IMR-90 (cell line): ENCODE results near the gene HMCES. TPM values are rescaled to one million over a fixed set of nuclear protein-coding genes. Genes with fewer than 3 reads are reported as not detected.

ENCODE experiments used
- ATAC-seq: fragments of 200-7000 bp; cut with Tn5 transposase; 2 replicates; pipeline ENCODE4 v1.9.1; 2020; ENCODE audit warnings: low read depth, mild to moderate bottlenecking, moderate library complexity
- BruUV-seq: library from RNA; stranded (reverse); fragments of 400-500 nt; replicated peaks from 2 replicates; lab custom pipeline; 2021; lab: Mats Ljungman, UMichigan
- CTCF ChIA-PET: fragments of 300-600 bp; formaldehyde crosslinking; extraction: SDS; loops from one replicate; lab custom pipeline; 2021; ENCODE audit warnings: antibody characterized with exemption; lab: Yijun Ruan, JAX
- POLR2A ChIA-PET: fragments of 300-600 bp; sonication (Branson Sonifier 250); formaldehyde crosslinking; loops from one replicate; lab custom pipeline; 2022; ENCODE audit warnings: antibody characterized with exemption; ENCODE audit not compliant: unreplicated experiment; lab: Charles Lee
- DNase-seq: peaks from one replicate; pipeline ENCODE4 v3.0.0; 2013
- H2AFZ ChIP-seq: replicated peaks from 2 replicates; pipeline ENCODE3; 2013; ENCODE audit warnings: low read length, mild to moderate bottlenecking; ENCODE audit not compliant: poor library complexity
- H2AK5ac ChIP-seq: 2 replicates; pipeline ENCODE4 v1.6.1; 2013; ENCODE audit warnings: low read depth, low read length, inconsistent platforms
- H2AK9ac ChIP-seq: replicated peaks from 2 replicates; pipeline ENCODE3; 2013; ENCODE audit warnings: mild to moderate bottlenecking, low read depth, low read length, moderate library complexity; ENCODE audit not compliant: poor library complexity
- H2BK120ac ChIP-seq: 2 replicates; pipeline ENCODE4 v1.6.1; 2013; ENCODE audit warnings: low read depth, low read length, inconsistent platforms
- H2BK15ac ChIP-seq: 3 replicates; pipeline ENCODE4 v1.6.1; 2013; ENCODE audit warnings: low read depth, low read length, inconsistent platforms
- H2BK20ac ChIP-seq: 2 replicates; pipeline ENCODE4 v1.6.1; 2013; ENCODE audit warnings: low read depth, mild to moderate bottlenecking, inconsistent platforms, low read length, moderate library complexity
- H2BK5ac ChIP-seq: 2 replicates; pipeline ENCODE4 v1.6.1; 2013; ENCODE audit warnings: mild to moderate bottlenecking, low read depth, low read length, inconsistent platforms; ENCODE audit not compliant: poor library complexity, severe bottlenecking
- H3K14ac ChIP-seq: replicated peaks from 2 replicates; pipeline ENCODE4 v1.6.1; 2013; ENCODE audit warnings: low read depth, low read length, inconsistent platforms
- H3K18ac ChIP-seq: 2 replicates; pipeline ENCODE4 v1.6.1; 2013; ENCODE audit warnings: low read depth, low read length, control low read depth
- H3K23ac ChIP-seq: 2 replicates; pipeline ENCODE4 v1.6.1; 2013; ENCODE audit warnings: low read depth, low read length, inconsistent platforms
- H3K27ac ChIP-seq: 2 replicates; pipeline ENCODE4 v1.5.1; 2013; ENCODE audit warnings: mild to moderate bottlenecking, control low read depth, low read length; ENCODE audit not compliant: insufficient read depth
- H3K27me3 ChIP-seq: 2 replicates; pipeline ENCODE4 v1.6.1; 2013; ENCODE audit warnings: low read length; ENCODE audit not compliant: control insufficient read depth, insufficient read depth
- H3K36me3 ChIP-seq: 2 replicates; pipeline ENCODE4 v1.6.1; 2013; ENCODE audit warnings: low read length, mixed read lengths; ENCODE audit not compliant: control insufficient read depth, insufficient read depth
- H3K4ac ChIP-seq: 2 replicates; pipeline ENCODE4 v1.6.1; 2013; ENCODE audit warnings: low read depth, low read length, inconsistent platforms
- H3K4me1 ChIP-seq: 2 replicates; pipeline ENCODE4 v1.6.1; 2013; ENCODE audit warnings: low read length, mixed read lengths; ENCODE audit not compliant: control insufficient read depth, insufficient read depth
- H3K4me2 ChIP-seq: 2 replicates; pipeline ENCODE4 v1.6.1; 2013; ENCODE audit warnings: low read depth, mild to moderate bottlenecking, control low read depth, low read length, moderate library complexity
- H3K4me3 ChIP-seq: 2 replicates; pipeline ENCODE4 v1.5.1; 2013; ENCODE audit warnings: low read depth, mild to moderate bottlenecking, control low read depth, low read length, moderate library complexity; ENCODE audit not compliant: insufficient read depth
- H3K56ac ChIP-seq: 2 replicates; pipeline ENCODE4 v1.6.1; 2013; ENCODE audit warnings: low read length, inconsistent platforms; ENCODE audit not compliant: insufficient read depth; ENCODE audit errors: extremely low read depth
- H3K79me1 ChIP-seq, 2 experiments: 2 replicates each; pipeline ENCODE4 v1.6.1; 2013; ENCODE audit warnings: low read length in 2 of 2, inconsistent platforms in 1 of 2, low read depth in 1 of 2
- H3K9ac ChIP-seq: 2 replicates; pipeline ENCODE4 v1.6.1; 2013; ENCODE audit warnings: low read depth, low read length, control low read depth
- H3K9me1 ChIP-seq: 2 replicates; pipeline ENCODE4 v1.6.1; 2013; ENCODE audit warnings: low read length, inconsistent platforms; ENCODE audit not compliant: insufficient read depth
- H3K9me3 ChIP-seq: 2 replicates; pipeline ENCODE4 v1.6.1; 2013; ENCODE audit warnings: low read length; ENCODE audit not compliant: control insufficient read depth, insufficient read depth
- H4K20me1 ChIP-seq: 2 replicates; pipeline ENCODE4 v1.6.1; 2013; ENCODE audit warnings: low read length, inconsistent platforms; ENCODE audit not compliant: insufficient read depth
- H4K5ac ChIP-seq: 2 replicates; pipeline ENCODE4 v1.6.1; 2013; ENCODE audit warnings: mild to moderate bottlenecking, low read depth, low read length, control low read depth
- H4K8ac ChIP-seq, 2 experiments: 2 replicates each; pipeline ENCODE4 v1.6.1; 2013; ENCODE audit warnings: low read depth in 2 of 2, low read length in 2 of 2, control low read depth in 1 of 2, inconsistent platforms in 1 of 2
- H4K91ac ChIP-seq: 2 replicates; pipeline ENCODE4 v1.6.1; 2013; ENCODE audit warnings: low read depth, low read length, inconsistent platforms; ENCODE audit not compliant: insufficient read depth
- BHLHE40 ChIP-seq: fragments of 150-350 bp; IDR thresholded peaks from 2 replicates; pipeline ENCODE4 v1.6.1; 2016; ENCODE audit warnings: mild to moderate bottlenecking, low read depth, low read length
- CEBPB ChIP-seq: IDR thresholded peaks from 2 replicates; pipeline ENCODE4 v1.6.1; 2012; ENCODE audit warnings: low read depth, low read length, improper control_type of control experiment
- CHD1 ChIP-seq: IDR thresholded peaks from 2 replicates; pipeline ENCODE4 v1.6.1; 2012; ENCODE audit warnings: low read depth, low read length, improper control_type of control experiment
- MAZ ChIP-seq: IDR thresholded peaks from 2 replicates; pipeline ENCODE4 v1.6.1; 2012; ENCODE audit warnings: low read depth, mild to moderate bottlenecking, low read length, improper control_type of control experiment, moderate library complexity, borderline replicate concordance
- RAD21 ChIP-seq: IDR thresholded peaks from 2 replicates; pipeline ENCODE4 v1.6.1; 2012; ENCODE audit warnings: low read length, improper control_type of control experiment
- RCOR1 ChIP-seq: IDR thresholded peaks from 2 replicates; pipeline ENCODE4 v1.6.1; 2012; ENCODE audit warnings: mild to moderate bottlenecking, low read length, improper control_type of control experiment; ENCODE audit not compliant: insufficient replicate concordance
- SMC3 ChIP-seq: fragments of 150-350 bp; IDR thresholded peaks from 2 replicates; pipeline ENCODE4 v1.6.1; 2016; ENCODE audit warnings: low read depth, mild to moderate bottlenecking, antibody characterized with exemption, low read length, moderate library complexity
- WGBS, 2 experiments: methylation state at CpG; one replicate each; pipeline versions ENCODE4 v1.1.5 to v1.1.7; 2013; ENCODE audit warnings: missing lambda C conversion rate in 2 of 2; ENCODE audit not compliant: insufficient read length in 1 of 2; ENCODE audit errors: extremely low coverage in 2 of 2; 5-methylcytosine and 5-hydroxymethylcytosine counted together
- dilution Hi-C: fragments of 300-500 bp; cut with HindIII; formaldehyde crosslinking; loops from one replicate; pipeline ENCODE4 v1.14.3; 2018; ENCODE audit warnings: low sequenced_read_pairs; ENCODE audit not compliant: unreplicated experiment
- in situ Hi-C: fragments of 300-500 bp; cut with MboI; formaldehyde crosslinking; loops from 3 replicates; pipeline ENCODE4 v1.14.3; 2019; ENCODE audit warnings: low sequenced_read_pairs, inconsistent platforms, mixed read lengths
- intact Hi-C: fragments of 100-400 bp; cut with micrococcal nuclease; formaldehyde crosslinking; loops from 2 replicates; pipeline ENCODE4 v1.10.0; 2022
- polyA plus RNA-seq, 3 experiments: library from polyadenylated mRNA; depleted of rRNA; stranded (reverse); fragments of >200 nt; gene quantifications; 2 replicates each; pipeline ENCODE4 v1.2.3, GENCODE V29; 2012; ENCODE audit warnings: low replicate concordance in 1 of 3
- total RNA-seq: library from RNA; depleted of rRNA; stranded (reverse); fragments of >200 nt; gene quantifications from 2 replicates; pipeline ENCODE4 v1.2.3, GENCODE V29; 2012
- TF ChIP-seq, protein P1 (sequence below): fragments of 150-350 bp; IDR thresholded peaks from 2 replicates; pipeline ENCODE4 v1.6.1; 2017; ENCODE audit warnings: mild to moderate bottlenecking, antibody characterized with exemption, low read length, low read depth
- TF ChIP-seq, protein P2 (sequence below): conservative IDR thresholded peaks from 2 replicates; pipeline ENCODE4 v1.5.1; 2012; ENCODE audit warnings: mild to moderate bottlenecking, low read depth, low read length, improper control_type of control experiment
- TF ChIP-seq, protein P3 (sequence below): fragments of 150-350 bp; IDR thresholded peaks from 2 replicates; pipeline ENCODE4 v1.6.1; 2016; ENCODE audit warnings: low read depth, mild to moderate bottlenecking, low read length, moderate library complexity, borderline replicate concordance

Gene HMCES
- total and polyA plus RNA-seq, 2 of the 4 experiments (the other 2 are of a cell fraction): 26.0 to 30.5 TPM

DNA sequence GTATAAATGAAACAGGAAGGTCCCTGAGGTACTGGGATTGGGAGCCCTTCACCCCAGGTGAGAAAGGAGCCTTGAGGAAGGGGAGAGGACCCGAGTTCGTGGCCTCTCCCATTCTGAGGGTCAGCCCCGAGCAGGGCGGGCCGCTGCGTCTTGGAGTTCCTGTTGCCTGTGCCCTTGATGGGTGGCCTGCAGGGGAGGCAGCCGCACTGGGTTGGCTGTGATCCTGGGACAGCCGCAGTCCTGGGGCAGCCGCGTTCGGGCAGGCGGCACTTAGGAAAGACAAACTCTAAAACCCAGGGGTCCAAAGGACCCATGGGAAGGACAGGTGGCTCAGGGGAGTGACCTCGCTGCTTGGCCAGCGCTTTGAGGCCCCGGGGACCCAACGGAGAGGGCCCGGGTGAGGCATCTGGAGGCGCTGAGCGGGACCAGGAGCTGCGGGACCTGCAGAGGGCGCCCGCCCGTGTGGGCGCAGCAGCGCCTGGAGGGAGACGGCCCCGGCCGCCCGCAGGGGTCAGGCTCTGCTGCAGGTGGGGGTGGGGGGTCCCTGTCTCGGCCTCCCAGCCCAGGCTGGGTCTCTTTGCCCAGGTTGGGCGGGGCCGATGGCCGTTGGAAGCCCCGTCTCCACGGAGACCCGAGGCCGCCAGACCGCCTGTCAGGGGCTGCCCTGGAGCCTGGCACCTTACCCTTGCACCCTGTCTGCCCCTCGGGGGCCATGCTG, 65.1 kb downstream of the HMCES start:
- Histone ChIP-seq H3K36me3 (no peaks in the 10 kb centered on the region), H2BK120ac (no peak overlapping the region), H3K27ac (no peak overlapping the region), H3K4me2 (peak overlapping the region; percentile 35; the same call in 1 of the 2 replicates), H2BK5ac (no peak overlapping the region), H3K4ac (no peak overlapping the region), H4K91ac (no peak overlapping the region), H3K4me3 (no peak overlapping the region), H3K56ac (no peak overlapping the region), H3K4me1 (peaks cover 6% of the 10 kb centered on the region), H2BK15ac (no peak overlapping the region), H2AK9ac (no peak overlapping the region), H2AK5ac (no peak overlapping the region), H4K8ac (no peak overlapping the region), H2AFZ (peak overlapping the region; percentile 60), H3K9ac (no peak overlapping the region; the same call in 1 of the 2 replicates), H3K9me3 (no peaks in the 10 kb centered on the region), H3K79me1 (no peaks in the 10 kb centered on the region), H3K14ac (no peak overlapping the region), H3K18ac (no peak overlapping the region), H3K23ac (no peak overlapping the region), H2BK20ac (no peak overlapping the region), H4K5ac (no peak overlapping the region), H3K9me1 (no peaks in the 10 kb centered on the region), H3K27me3 (peaks cover 16% of the 10 kb centered on the region), H4K20me1 (no peaks in the 10 kb centered on the region)
- no peak for TF ChIP-seq CEBPB
- TF ChIP-seq BHLHE40: no peak
- peak; percentile 17; the same call in 1 of the 2 replicates for TF ChIP-seq MAZ
- TF ChIP-seq RCOR1: no peak
- TF ChIP-seq, protein P1, sequence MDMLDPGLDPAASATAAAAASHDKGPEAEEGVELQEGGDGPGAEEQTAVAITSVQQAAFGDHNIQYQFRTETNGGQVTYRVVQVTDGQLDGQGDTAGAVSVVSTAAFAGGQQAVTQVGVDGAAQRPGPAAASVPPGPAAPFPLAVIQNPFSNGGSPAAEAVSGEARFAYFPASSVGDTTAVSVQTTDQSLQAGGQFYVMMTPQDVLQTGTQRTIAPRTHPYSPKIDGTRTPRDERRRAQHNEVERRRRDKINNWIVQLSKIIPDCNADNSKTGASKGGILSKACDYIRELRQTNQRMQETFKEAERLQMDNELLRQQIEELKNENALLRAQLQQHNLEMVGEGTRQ: no peak
- TF ChIP-seq SMC3: no peak
- TF ChIP-seq, protein P2, sequence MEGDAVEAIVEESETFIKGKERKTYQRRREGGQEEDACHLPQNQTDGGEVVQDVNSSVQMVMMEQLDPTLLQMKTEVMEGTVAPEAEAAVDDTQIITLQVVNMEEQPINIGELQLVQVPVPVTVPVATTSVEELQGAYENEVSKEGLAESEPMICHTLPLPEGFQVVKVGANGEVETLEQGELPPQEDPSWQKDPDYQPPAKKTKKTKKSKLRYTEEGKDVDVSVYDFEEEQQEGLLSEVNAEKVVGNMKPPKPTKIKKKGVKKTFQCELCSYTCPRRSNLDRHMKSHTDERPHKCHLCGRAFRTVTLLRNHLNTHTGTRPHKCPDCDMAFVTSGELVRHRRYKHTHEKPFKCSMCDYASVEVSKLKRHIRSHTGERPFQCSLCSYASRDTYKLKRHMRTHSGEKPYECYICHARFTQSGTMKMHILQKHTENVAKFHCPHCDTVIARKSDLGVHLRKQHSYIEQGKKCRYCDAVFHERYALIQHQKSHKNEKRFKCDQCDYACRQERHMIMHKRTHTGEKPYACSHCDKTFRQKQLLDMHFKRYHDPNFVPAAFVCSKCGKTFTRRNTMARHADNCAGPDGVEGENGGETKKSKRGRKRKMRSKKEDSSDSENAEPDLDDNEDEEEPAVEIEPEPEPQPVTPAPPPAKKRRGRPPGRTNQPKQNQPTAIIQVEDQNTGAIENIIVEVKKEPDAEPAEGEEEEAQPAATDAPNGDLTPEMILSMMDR: peak; percentile 55
- TF ChIP-seq RAD21: peak; percentile 22; the same call in 1 of the 2 replicates
- TF ChIP-seq CHD1: no peak
- TF ChIP-seq, protein P3, sequence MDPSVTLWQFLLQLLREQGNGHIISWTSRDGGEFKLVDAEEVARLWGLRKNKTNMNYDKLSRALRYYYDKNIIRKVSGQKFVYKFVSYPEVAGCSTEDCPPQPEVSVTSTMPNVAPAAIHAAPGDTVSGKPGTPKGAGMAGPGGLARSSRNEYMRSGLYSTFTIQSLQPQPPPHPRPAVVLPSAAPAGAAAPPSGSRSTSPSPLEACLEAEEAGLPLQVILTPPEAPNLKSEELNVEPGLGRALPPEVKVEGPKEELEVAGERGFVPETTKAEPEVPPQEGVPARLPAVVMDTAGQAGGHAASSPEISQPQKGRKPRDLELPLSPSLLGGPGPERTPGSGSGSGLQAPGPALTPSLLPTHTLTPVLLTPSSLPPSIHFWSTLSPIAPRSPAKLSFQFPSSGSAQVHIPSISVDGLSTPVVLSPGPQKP: no peak
- in situ Hi-C loops (no loop called here), intact Hi-C loops (no loop called here), dilution Hi-C loops (no loop called here)
- peak; percentile 84 for ATAC-seq
- BruUV-seq: no TSS peak
- WGBS, 2 experiments: 14% methylated on average over 26 of the region's 39 CpGs; no CpG with 5 or more reads in 1 of the 2 experiments
- DNase-seq: no peak
- ChIA-PET CTCF (interaction anchor here (0.6 kb wide), 1 partner anchor 14 kb away, joined by 4 read pairs; no protein-coding TSS in a partner anchor), POLR2A (no interaction called here)
